HUDEP-2 (cell line): ENCODE data around the gene ZNF512B.
"Not testable (repeated sequence)": the region's sequence is repeated elsewhere in the genome, so short reads cannot be mapped to it uniquely, and the experiment has no call there.

Source experiments
- DNase-seq, 76 experiments: peaks; one replicate each; lab custom pipeline; 2025; ENCODE audit not compliant: unreplicated experiment in 76 of 76; lab: John Stamatoyannopoulos, UW

Gene ZNF512B

DNA sequence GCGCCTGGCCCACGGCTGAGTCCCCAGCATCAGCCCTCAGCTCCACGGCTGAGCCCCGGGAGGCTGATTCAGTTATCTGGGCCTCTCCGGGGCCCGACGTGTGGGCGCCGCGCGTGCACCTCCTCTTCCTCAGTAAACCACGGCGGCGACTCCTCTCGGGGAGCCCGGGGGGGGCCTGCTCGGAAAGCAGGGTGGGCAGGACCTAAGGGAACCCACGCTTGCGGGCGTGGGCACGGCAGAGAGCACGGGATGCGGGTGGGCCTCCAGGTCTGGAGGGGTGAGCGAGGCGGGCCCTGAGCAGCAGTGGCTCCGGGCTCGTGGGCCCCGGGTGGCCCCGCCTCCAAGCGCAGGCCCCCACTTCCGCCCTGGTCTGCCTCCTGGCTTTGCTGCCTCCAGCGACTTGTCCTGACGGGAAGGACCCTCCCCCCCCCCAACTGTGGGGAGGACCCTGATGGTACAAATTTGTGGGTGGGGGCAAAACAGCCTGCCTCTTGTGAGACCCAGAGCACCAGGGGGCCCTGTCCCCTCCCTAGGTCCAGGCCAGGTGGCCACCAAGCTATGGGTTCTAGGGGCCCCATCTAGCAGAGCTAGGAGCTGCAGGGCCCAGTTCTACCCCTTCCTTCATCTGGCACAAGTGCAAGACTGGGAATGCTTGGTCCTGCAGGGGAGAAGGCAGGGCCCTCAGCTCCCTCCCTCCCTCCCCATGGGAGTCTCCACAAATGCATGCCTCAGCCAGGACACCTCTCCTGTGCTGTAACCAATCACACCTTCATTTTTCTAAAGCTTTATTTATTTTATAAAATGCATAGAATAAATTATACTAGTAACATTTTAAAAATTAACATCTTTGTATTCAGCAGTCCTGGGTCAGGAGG is 30.4 kb downstream of the ZNF512B start:
- DNase-seq = no peak

DNA sequence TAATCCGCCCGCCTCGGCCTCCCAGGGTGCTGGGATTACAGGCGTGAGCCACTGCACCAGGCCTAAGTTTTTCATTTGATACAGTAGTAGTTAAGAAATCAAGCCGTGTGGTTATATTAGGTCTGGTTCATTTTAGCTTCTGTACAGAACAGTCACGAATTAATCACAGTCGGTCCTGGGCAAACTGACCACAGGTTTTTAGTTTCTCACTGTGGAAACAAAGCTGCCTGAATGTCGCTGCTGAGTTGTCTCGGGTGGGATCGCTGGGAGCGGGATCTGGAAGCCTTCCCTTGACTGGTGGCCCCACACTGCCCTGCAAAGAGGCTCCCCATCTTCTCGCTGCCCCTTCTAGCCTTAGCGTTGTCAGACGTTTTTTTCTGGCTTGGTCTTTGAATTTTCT is 32.1 kb downstream of the ZNF512B start:
- no peak for DNase-seq

DNA sequence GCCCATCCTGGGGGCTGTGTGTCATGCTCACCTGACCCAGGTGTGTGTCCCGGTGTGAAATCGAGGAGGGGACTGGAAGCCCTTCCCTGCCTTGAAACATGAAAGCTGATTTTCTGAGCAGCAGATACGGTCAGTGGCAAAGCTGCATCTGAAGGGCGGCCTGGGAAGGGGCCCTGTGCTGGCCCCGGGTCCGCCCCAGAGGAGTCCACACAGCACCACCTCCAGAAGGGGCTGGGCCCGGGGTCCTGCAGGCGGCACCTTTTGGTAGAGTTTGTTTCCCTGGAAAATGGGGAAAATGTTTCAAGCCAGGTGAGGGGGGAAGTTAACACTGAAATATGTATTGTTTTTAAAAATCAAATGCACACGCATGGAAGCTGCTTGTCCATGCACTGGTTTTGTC is 34.3 kb downstream of the ZNF512B start:
- no peak for DNase-seq

- no peak for DNase-seq
Observed at GRCh38 chr20:63934271-63935068, 35.3 kb downstream of the ZNF512B start.

DNA sequence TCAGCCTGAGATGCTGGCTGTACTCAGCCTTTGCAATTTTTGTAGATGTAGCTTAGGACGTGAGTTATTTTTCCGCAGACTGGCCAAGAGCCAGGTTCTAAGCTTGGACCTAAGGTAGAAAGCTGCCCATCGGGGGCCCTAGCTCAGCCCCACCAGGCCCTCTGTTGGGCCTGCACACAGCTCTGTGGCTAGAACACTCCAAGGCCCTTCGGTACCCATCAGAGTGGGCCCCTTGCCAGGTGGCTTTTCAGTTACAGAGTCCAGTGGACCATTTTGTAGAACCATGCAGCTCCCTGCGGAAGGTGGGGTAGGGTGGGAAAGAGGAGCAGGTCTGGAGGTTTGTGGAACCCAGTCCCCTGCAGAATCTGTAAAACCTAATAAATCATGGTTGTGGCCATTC is 36.1 kb downstream of the ZNF512B start:
- no peak for DNase-seq

DNA sequence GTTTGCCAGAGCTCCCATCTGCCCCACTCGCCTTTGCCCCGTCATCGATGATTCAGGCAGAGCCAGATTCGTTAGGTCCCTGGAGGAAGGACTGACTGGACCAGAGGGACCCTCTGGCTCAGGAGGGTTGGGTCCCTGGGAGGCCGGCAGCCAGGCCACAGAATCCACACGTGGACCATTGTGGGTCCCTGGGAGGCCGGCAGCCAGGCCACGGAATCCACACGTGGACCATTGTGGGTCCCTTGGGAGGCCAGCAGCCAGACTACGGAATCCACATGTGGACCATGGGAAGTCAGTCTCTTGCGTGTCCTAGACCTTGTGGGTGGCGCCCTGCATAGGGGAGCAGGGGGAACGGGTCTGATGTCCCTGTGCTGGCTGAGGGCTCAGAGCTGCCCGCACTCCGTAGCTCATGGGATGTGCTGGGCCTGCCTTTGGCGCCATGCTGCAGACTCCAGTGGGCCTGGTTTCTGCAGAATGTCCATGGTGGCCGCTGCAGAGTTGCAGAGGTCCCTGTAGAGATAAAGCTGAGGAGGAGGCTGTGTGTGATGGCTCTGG is 37.0 kb downstream of the ZNF512B start:
- DNase-seq = no peak

GRCh38 chr20:63931735-63932134 is 38.0 kb downstream of the ZNF512B start:
- no peak for DNase-seq

DNA sequence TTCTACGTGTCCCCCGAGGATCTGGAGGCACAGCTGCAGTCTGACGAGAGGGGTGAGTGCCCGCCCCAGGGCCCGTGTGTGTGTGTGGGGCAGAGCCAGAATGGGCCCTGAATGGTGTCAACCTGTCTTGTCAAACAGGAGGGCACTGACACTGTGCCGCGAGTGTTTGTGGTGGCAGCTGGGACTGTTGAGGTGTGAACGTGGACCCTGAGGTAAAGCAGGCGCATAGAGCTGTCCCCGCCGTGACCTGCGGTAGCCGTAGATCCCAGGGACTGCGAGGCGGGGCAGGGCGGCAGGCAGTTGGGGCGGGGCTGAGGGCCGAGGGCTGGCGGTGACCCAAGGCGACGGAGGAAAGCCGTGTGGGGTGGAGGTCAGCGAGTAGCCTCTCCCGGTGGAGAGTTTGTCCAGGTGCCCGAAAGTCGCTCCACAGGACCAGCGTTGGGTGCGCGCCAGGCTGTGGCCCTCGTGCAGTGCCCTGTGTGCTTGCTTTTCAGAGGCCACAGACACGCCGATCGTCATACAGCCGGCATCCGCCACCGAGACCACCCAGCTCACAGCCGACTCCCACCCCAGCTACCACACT is 38.7 kb downstream of the ZNF512B start:
- no peak for DNase-seq

DNA sequence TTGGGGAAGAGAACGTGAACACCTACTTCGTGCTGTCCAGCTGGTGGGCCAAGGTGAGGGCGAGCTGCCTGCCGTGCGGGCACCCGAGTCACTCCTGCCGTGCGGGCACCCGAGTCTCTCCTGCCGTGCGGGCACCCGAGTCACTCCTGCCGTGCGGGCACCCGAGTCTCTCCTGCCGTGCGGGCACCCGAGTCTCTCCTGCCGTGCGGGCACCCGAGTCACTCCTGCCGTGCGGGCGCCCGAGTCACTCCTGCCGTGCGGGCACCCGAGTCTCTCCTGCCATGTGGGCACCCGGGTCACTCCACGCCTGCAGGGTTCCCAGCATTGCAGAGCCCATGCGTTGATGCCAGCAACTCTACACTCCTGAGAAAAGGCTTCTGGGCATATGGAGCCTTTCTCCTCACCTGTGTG is 40.3 kb downstream of the ZNF512B start:
- DNase-seq = not testable (repeated sequence)

GRCh38 chr20:63929071-63929470 is 40.7 kb downstream of the ZNF512B start:
- DNase-seq = no peak

- DNase-seq = no peak
Observed at GRCh38 chr20:63926298-63926697, 43.4 kb downstream of the ZNF512B start.

GRCh38 chr20:63924241-63924640 is 45.5 kb downstream of the ZNF512B start:
- no peak for DNase-seq

DNA sequence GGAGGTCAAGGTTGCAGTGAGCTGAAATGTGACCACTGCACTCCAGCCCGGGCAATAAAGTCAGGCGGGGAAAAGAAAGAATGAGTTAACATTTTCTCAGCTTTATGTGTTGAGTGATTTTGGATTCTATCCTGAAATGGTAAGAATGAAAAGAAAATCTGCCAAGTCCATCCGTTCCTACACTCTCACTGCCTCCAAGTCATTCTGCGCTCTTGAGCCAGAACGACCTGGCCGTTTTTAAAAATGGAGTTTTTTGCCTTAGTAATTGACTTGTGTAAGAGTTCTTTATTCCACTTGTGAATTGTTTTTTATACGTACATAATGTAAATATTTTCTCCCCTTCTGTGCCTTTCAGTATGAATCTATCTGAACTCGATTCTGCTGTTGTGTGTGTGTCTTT is 46.1 kb downstream of the ZNF512B start:
- DNase-seq = no peak

DNA sequence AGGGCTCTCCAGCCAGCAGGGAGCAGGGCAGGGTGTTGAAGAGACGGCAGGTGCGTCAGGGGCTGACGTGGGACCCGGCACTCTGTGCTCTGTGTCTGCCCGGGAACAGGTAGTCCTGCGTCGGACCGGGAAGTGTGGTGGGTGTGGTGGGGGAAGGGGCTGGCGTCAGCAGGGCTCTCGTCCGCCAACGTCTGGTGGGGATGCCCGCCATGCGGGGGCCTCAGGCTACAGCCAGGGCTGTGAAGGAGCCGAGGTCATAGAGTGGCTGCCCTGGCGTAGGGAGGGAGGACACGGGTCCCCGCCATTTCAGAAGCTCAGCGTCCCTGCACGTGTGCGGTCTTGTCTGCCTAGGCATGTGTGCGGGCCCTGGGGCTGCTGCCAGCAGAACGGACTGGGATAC is 49.5 kb downstream of the ZNF512B start:
- DNase-seq = no peak

GRCh38 chr20:63919130-63919529 is 50.6 kb downstream of the ZNF512B start:
- DNase-seq = no peak

GRCh38 chr20:63917811-63918210 is 51.9 kb downstream of the ZNF512B start:
- no peak for DNase-seq

DNA sequence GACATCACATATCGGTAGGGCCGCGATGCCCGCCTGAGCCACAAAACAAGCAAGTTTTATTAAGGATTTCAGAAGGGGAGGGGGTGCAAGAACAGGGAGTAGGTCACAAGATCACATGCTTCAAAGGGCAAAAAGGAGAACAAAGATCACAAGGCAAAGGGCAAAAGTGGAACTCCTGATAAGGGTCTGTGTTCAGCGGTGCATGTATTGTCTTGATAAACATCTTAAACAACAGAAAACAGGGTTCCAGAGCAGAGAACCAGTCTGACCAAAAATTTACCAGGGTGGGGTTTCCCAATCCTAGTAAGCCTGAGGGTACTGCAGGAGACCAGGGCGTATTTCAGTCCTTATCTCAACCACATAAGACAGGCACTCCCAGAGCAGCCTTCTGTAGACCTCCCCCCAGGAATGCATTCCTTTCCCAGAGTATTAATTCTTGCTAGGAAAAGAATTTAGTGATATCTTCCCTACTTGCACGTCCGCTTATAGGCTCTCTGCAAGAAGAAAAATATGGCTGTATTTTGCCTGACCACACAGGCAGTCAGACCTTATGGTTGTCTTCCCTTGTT is 53.3 kb downstream of the ZNF512B start:
- DNase-seq = peak in 22 of 76 experiments; percentile 7 to 67 (median 30)

GRCh38 chr20:63915471-63915870 is 54.3 kb downstream of the ZNF512B start:
- DNase-seq = peak in 13 of 76 experiments; percentile 5 to 53 (median 33)

DNA sequence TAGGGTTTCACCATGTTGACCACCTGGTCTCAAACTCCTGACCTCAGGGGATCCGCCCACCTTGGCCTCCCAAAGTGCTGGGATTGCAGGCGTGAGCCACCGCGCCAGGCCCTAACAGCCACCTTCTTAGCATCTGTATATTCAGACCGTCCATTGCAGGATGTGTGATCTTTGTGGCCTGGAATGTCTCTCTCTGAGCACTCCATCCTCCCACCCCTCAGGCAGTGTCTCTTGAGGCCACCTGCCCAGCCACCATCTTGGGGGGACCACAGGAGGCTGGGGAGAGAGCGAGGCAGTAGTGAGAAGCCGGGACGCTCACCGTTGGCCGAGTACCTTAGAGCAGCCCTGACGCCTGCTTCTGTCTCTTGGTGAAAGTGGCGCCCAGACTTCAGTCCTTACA is 56.0 kb downstream of the ZNF512B start:
- no peak for DNase-seq

GRCh38 chr20:63911176-63911575 is 58.6 kb downstream of the ZNF512B start:
- DNase-seq = no peak
